HG03520 (cell line): ENCODE results near the gene WNT5B.
"Not testable (repeated sequence)": the region's sequence is repeated elsewhere in the genome, so short reads cannot be mapped to it uniquely, and the experiment has no call there.

Experiments used
- ATAC-seq: cut with Tn5 transposase; IDR thresholded peaks from one replicate; pipeline ENCODE4 v1.9.1; 2021; ENCODE audit warnings: mild to moderate bottlenecking, moderate library complexity; ENCODE audit not compliant: unreplicated experiment

The WNT5B gene

GRCh38 chr12:1681493-1681807 lies 52.4 kb downstream of the WNT5B start:
- ATAC-seq: no peak

GRCh38 chr12:1688086-1688710 lies 59.2 kb downstream of the WNT5B start:
- ATAC-seq: no peak

DNA sequence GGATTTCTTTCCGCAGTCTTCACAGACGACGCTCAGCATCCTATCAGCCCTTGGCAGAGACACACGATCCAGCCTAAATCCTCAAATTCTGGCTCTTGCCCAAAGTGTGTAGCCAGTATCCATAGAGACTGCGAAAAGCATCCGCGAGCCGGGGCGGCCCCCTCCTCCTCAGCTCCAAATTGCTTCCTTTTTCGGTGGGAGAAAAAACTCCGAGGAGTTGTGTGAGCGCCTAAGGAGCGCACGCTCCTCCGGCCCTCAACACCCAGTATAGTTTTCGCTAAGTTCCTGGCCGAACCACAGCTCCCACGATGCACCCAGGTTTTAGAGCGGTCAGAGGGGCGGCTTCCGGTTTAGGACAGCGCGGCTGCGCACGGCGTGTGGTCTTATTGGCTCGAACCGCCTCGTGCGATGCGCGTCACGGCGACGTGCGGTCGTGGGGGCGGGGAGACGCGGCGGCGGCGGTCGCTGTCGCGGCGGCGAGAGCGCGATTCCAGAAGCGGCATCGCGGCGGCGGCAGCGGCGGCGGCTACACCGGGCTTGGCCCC lies 61.6 kb downstream of the WNT5B start, which contains the start of gene ADIPOR2:
Gene ADIPOR2 (plus strand): TSS at position 493 of the 545 bp plus-strand sequence. CDS start 63,274 bp downstream, outside the sequence.
- ATAC-seq: peak; percentile 84

DNA sequence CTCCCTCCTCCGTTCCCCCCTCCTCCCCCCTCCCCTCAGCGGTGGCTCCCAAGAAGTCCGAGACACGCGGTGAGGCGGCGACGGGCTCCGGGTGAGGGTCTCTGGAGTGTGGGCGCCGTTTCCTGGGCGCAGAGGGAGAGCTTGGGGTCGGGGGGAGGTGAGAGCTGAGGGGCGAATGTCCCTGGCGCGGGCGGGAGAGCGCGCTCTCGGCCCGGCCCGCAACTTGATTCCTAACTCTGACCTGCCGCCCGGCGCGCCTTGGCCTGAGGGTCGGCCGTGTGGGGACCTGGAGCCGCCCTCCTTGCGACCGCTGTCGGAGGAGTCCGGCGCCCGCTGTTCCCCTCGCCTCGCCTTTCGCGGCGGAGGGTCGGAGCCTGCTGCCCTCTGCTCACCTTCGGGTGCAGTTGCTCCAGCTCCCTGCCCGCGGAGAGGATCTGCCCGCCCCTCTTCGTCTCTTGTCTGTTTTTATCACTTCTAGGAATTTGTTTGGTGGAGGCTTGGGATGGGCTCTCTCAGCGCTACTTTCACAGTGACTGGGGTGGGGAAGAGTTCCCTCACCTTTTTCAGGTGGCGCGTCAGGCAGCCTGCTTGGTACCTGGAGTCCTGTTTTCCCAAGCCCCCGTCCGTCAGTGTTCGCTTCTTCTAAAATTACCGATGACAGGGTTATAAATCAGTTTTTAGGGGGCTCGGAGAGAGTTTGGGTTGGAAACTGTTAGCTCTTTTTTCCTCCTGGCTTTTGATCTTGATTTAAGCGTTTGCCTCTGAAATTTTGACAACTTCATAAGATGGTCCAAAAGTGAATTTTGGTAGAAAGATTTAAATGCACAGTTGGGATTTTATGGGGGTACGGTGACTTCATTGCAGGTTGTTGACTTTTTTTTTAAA lies 62.3 kb downstream of the WNT5B start:
- peak; percentile 29 for ATAC-seq

DNA sequence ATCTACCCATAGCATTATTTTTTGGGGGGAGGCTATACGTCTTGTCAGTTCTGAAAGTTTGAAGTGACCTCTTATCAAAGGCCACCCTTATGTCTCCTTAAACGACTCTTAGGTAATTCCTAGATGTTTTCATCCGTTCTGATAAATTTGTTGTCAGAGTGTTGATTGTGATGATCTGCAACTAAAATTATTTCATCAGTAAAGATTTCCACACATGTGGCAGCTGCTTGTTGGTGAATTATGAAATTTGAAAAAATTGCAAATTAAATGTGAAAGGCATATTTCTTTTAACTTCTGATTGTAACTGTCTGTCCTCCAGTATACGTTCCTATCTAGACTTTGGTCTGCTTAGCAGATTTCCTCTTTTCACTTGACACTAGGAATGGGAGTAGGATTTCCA lies 63.2 kb downstream of the WNT5B start:
- ATAC-seq: no peak

DNA sequence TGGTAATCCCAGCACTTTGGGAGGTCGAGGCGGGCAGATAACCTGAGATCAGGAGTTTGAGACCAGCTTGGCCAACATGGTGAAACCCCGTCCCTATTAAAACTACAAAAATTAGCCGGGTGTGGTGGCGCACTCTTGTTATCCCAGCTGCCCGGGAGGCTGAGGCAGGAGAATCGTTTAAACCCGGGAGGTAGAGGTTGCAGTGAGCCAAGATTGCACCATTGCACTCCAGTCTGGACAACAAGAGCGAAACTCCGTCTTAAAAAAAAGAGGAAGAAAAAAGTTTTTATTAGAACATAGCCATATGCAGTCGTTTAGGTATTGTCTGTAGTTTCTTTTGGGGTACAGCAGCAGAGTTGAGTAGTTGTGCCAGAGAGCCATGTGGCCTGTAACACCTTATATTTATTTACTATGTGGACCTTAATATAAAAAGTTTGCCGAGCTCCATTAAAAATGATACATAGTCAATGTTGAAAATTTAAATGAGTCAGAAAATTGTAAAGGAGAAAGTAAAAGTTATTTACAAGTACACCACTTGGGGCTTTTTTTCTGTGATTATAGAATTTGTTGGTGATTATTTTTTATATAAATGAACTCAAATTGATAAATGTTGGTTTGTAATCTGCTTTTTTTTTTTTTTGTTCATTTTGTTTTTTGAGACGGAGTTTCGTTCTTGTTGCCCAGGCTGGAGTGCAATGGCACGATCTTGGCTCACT lies 64.0 kb downstream of the WNT5B start:
- ATAC-seq: no peak

- not testable (repeated sequence) for ATAC-seq
Measured at GRCh38 chr12:1695097-1695496, 66.1 kb downstream of the WNT5B start.

- ATAC-seq: no peak
Measured at GRCh38 chr12:1695886-1696670, 67.0 kb downstream of the WNT5B start.

DNA sequence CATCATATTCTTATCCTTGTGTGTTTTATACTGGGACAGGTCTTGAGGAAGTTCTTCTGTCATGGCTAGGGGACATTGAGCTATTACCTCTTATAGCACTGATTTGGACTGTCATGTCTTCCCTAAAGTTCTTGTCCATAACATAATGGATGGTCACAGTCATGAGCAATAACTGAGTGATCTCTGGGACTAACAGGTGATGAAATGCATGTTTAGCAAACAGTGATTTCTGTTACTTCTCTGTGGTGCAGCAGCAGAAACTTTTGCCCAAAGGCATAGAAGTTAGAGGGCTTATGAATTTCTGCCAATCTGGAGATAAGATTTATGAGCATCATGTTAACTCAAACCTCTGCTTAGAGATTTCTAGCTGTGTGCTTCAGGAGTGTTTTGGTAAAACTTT lies 67.8 kb downstream of the WNT5B start:
- no peak for ATAC-seq
